SK-N-SH (cell line): ENCODE results near the gene SLC10A1. TPM values are rescaled to one million over a fixed set of nuclear protein-coding genes. Genes with fewer than 3 reads are reported as not detected.

Experiments
- CTCF ChIA-PET: fragments of 300-600, 350-600 bp; formaldehyde crosslinking; extraction: SDS; loops from one replicate; lab custom pipeline; 2021; lab: Yijun Ruan, JAX
- POLR2A ChIA-PET: fragments of 350-600 bp; sonication (Branson Sonifier 250); formaldehyde crosslinking; extraction: SDS; loops from one replicate; lab custom pipeline; 2020; ENCODE audit warnings: antibody characterized with exemption, inconsistent platforms; lab: Yijun Ruan, JAX
- DNase-seq: peaks from one replicate; pipeline ENCODE4 v3.0.0; 2012
- H2AFZ ChIP-seq: fragments of 200-600 bp; sonication (generic); 2 replicates; pipeline ENCODE4 v1.8.1; 2016; ENCODE audit warnings: antibody characterized with exemption, mild to moderate bottlenecking, low read depth
- H3F3A ChIP-seq: fragments of 200-600 bp; sonication (generic); replicated peaks from 2 replicates; pipeline ENCODE3; 2016; ENCODE audit warnings: antibody characterized with exemption, mild to moderate bottlenecking; ENCODE audit not compliant: insufficient read depth
- H3K27ac ChIP-seq, 2 experiments: fragments of 200-500 bp in 1 of 2; fragments of 200-600 bp in 1 of 2; sonication (Bioruptor generic) in 1 of 2; sonication (generic), shearing (Covaris generic) in 1 of 2; 2 replicates each; pipeline versions ENCODE4 v1.5.1 to v1.6.1; 2014 to 2016; ENCODE audit warnings: low read depth in 2 of 2, inconsistent platforms in 1 of 2, low read length in 1 of 2, mild to moderate bottlenecking in 1 of 2, mixed read lengths in 1 of 2
- H3K27me3 ChIP-seq: fragments of 200-600 bp; sonication (generic), shearing (Covaris generic); 2 replicates; pipeline ENCODE4 v1.6.1; 2016; ENCODE audit warnings: mixed run types; ENCODE audit not compliant: insufficient read depth
- H3K36me3 ChIP-seq, 2 experiments: fragments of 200-500 bp in 1 of 2; fragments of 200-600 bp in 1 of 2; sonication (Bioruptor generic) in 1 of 2; sonication (generic) in 1 of 2; replicated peaks in 1 of 2; 2 replicates each; pipeline versions ENCODE3 to v1.5.1; 2014 to 2016; ENCODE audit warnings: low read length in 1 of 2, mild to moderate bottlenecking in 1 of 2; ENCODE audit not compliant: insufficient read depth in 2 of 2, control insufficient read depth in 1 of 2
- H3K4me1 ChIP-seq, 2 experiments: fragments of 200-500 bp in 1 of 2; fragments of 200-600 bp in 1 of 2; sonication (Bioruptor generic) in 1 of 2; sonication (generic), shearing (Covaris generic) in 1 of 2; 2 replicates each; pipeline versions ENCODE4 v1.5.1 to v1.6.1; 2014 to 2016; ENCODE audit warnings: low read depth in 1 of 2, low read length in 1 of 2, mixed run types in 1 of 2; ENCODE audit not compliant: insufficient read depth in 2 of 2, control insufficient read depth in 1 of 2
- H3K4me2 ChIP-seq: fragments of 200-600 bp; sonication (generic), shearing (Covaris generic); 2 replicates; pipeline ENCODE4 v1.6.1; 2017; ENCODE audit warnings: mixed run types
- H3K4me3 ChIP-seq, 2 experiments: fragments of 200-500 bp in 1 of 2; fragments of 200-600 bp in 1 of 2; sonication (Bioruptor generic) in 1 of 2; sonication (generic), shearing (Covaris generic) in 1 of 2; 2 replicates each; pipeline versions ENCODE4 v1.5.1 to v1.8.1; 2014 to 2016; ENCODE audit warnings: low read depth in 2 of 2, inconsistent platforms in 1 of 2, low read length in 1 of 2, mild to moderate bottlenecking in 1 of 2, mixed read lengths in 1 of 2, moderate library complexity in 1 of 2
- H3K79me2 ChIP-seq: fragments of 200-600 bp; sonication (generic); 2 replicates; pipeline ENCODE4 v1.8.1; 2017; ENCODE audit warnings: mild to moderate bottlenecking; ENCODE audit not compliant: insufficient read depth
- H3K9ac ChIP-seq: fragments of 200-600 bp; sonication (generic); 2 replicates; pipeline ENCODE4 v1.6.1; 2017; ENCODE audit warnings: mixed run types
- H3K9me2 ChIP-seq: fragments of 200-600 bp; sonication (generic); 2 replicates; pipeline ENCODE4 v1.6.1; 2017; ENCODE audit warnings: mixed run types
- H3K9me3 ChIP-seq: fragments of 200-600 bp; sonication (generic); 2 replicates; pipeline ENCODE4 v1.6.1; 2017; ENCODE audit warnings: mixed run types, mild to moderate bottlenecking, moderate library complexity
- H4K20me1 ChIP-seq: fragments of 200-600 bp; sonication (generic); 2 replicates; pipeline ENCODE4 v1.6.1; 2017; ENCODE audit warnings: mild to moderate bottlenecking, mixed run types; ENCODE audit not compliant: insufficient read depth
- CHD2 ChIP-seq: fragments of 150-350 bp; IDR thresholded peaks from 2 replicates; pipeline ENCODE4 v1.6.1; 2018; ENCODE audit warnings: low read length; ENCODE audit not compliant: partially characterized antibody
- EP300 ChIP-seq, 2 experiments: IDR thresholded peaks; 2 replicates each; pipeline versions ENCODE4 v1.4.0 to v1.6.1; 2012; ENCODE audit warnings: borderline replicate concordance in 1 of 2, low read depth in 1 of 2, low read length in 1 of 2
- EZH2phosphoT487 ChIP-seq: fragments of 200-600 bp; sonication (generic); IDR thresholded peaks from 2 replicates; pipeline ENCODE4 v1.6.1; 2017; ENCODE audit warnings: low read depth, mixed run types, mild to moderate bottlenecking, antibody characterized with exemption, moderate library complexity, borderline replicate concordance
- JUND ChIP-seq: IDR thresholded peaks from 2 replicates; pipeline ENCODE4 v1.4.0; 2012
- MEF2A ChIP-seq: IDR thresholded peaks from 2 replicates; pipeline ENCODE4 v1.4.0; 2012; ENCODE audit warnings: low read depth, borderline replicate concordance
- MXI1 ChIP-seq: IDR thresholded peaks from 2 replicates; pipeline ENCODE4 v1.6.1; 2012; ENCODE audit warnings: mild to moderate bottlenecking, low read depth, low read length, improper control_type of control experiment
- NFIC ChIP-seq: IDR thresholded peaks from 2 replicates; pipeline ENCODE4 v1.4.0; 2012; ENCODE audit warnings: borderline replicate concordance
- PBX3 ChIP-seq: IDR thresholded peaks from 2 replicates; pipeline ENCODE4; 2012
- RAD21 ChIP-seq: IDR thresholded peaks from 2 replicates; pipeline ENCODE4 v1.6.1; 2012; ENCODE audit warnings: mild to moderate bottlenecking, low read length
- SIN3A ChIP-seq: IDR thresholded peaks from 2 replicates; pipeline ENCODE4 v1.6.1; 2012; ENCODE audit warnings: low read depth, mild to moderate bottlenecking, low read length, moderate library complexity, borderline replicate concordance
- TAF1 ChIP-seq: IDR thresholded peaks from 2 replicates; pipeline ENCODE4 v1.6.1; 2012; ENCODE audit warnings: low read depth, mild to moderate bottlenecking, low read length, moderate library complexity, borderline replicate concordance
- TCF12 ChIP-seq: IDR thresholded peaks from 2 replicates; pipeline ENCODE4 v1.4.0; 2012
- USF1 ChIP-seq: IDR thresholded peaks from 2 replicates; pipeline ENCODE4 v1.4.0; 2012; ENCODE audit warnings: low read depth, borderline replicate concordance
- YY1 ChIP-seq: IDR thresholded peaks from 2 replicates; pipeline ENCODE4 v1.4.0; 2012; ENCODE audit warnings: low read depth, mild to moderate bottlenecking
- WGBS: methylation state at CpG from one replicate; pipeline ENCODE4 v1.1.6; 2017; ENCODE audit warnings: low lambda C conversion rate; 5-methylcytosine and 5-hydroxymethylcytosine counted together
- polyA plus RNA-seq, 3 experiments: library from polyadenylated mRNA; depleted of rRNA; stranded (reverse); fragments of >200 nt; gene quantifications; 2 replicates each; pipeline ENCODE4 v1.2.3, GENCODE V29; 2012
- TF ChIP-seq, protein P1 (sequence below): fragments of 150-350 bp; IDR thresholded peaks from 2 replicates; pipeline ENCODE4 v1.6.1; 2017; ENCODE audit warnings: antibody characterized with exemption, low read length, low read depth, borderline replicate concordance
- TF ChIP-seq, protein P2 (sequence below): fragments of 150-350 bp; IDR thresholded peaks from 2 replicates; pipeline ENCODE4 v1.6.1; 2016; ENCODE audit warnings: mild to moderate bottlenecking, low read depth, low read length

The SLC10A1 gene
- polyA plus RNA-seq, 1 of the 3 experiments (the other 2 are of a cell fraction), result not detected

DNA sequence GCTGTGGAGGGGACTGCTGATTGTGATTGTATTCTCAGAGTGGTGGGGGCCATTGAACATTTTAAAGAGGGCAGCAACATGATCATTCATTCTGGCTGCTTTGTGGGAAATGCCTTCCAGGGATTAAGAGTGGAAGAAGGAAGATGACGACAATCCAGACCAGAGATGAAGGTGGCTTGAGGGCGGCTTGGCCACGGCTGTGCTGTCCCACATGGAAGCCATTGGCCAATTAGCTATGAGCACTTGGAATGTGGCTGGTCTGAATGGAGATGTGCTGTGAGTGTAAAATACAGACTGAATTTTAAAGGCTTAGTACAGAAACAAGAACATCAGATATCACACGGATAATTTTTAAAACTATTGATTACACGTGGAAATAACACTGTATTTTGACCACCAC, 19.2 kb upstream of the SLC10A1 start:
- H3K27me3 ChIP-seq, result peaks cover 9% of the 10 kb centered on the region; the same call in 1 of the 2 replicates
- no peaks in the 10 kb centered on the region for H3K36me3 ChIP-seq
- no peaks in the 10 kb centered on the region for H4K20me1 ChIP-seq
- POLR2A ChIA-PET, result no interaction called here
- no peak overlapping the region for H3K9ac ChIP-seq
- H3K4me3 ChIP-seq, result no peak overlapping the region
- no peaks in the 10 kb centered on the region for H3F3A ChIP-seq
- TF ChIP-seq EP300 (IDR thresholded peaks at IDR 0.05; ENCODE audit: borderline replicate concordance in 1 of 2, low read depth in 1 of 2, low read length in 1 of 2) (no peak), RAD21 (no peak), MEF2A (no peak), TCF12 (no peak), CHD2 (no peak), SIN3A (no peak), PBX3 (no peak), YY1 (no peak), USF1 (no peak)
- TF ChIP-seq, protein P1, sequence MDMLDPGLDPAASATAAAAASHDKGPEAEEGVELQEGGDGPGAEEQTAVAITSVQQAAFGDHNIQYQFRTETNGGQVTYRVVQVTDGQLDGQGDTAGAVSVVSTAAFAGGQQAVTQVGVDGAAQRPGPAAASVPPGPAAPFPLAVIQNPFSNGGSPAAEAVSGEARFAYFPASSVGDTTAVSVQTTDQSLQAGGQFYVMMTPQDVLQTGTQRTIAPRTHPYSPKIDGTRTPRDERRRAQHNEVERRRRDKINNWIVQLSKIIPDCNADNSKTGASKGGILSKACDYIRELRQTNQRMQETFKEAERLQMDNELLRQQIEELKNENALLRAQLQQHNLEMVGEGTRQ, result no peak
- TF ChIP-seq, protein P2, sequence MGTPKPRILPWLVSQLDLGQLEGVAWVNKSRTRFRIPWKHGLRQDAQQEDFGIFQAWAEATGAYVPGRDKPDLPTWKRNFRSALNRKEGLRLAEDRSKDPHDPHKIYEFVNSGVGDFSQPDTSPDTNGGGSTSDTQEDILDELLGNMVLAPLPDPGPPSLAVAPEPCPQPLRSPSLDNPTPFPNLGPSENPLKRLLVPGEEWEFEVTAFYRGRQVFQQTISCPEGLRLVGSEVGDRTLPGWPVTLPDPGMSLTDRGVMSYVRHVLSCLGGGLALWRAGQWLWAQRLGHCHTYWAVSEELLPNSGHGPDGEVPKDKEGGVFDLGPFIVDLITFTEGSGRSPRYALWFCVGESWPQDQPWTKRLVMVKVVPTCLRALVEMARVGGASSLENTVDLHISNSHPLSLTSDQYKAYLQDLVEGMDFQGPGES, result no peak
- no peaks in the 10 kb centered on the region for H3K9me3 ChIP-seq
- H3K4me1 ChIP-seq, result no peaks in the 10 kb centered on the region
- no peaks in the 10 kb centered on the region for H3K79me2 ChIP-seq
- DNase-seq, result no peak
- no peaks in the 10 kb centered on the region for H3K9me2 ChIP-seq
- WGBS, result 61% methylated on average over 5 of the region's 5 CpGs
- H2AFZ ChIP-seq, result no peak overlapping the region
- H3K4me2 ChIP-seq, result no peak overlapping the region
- CTCF ChIA-PET, result interaction anchor here (0.9 to 11.8 kb wide), 7 partner anchors 12 to 264 kb away, joined by 3 to 238 read pairs (median 16); no protein-coding TSS in a partner anchor
- no peak overlapping the region for H3K27ac ChIP-seq

GRCh38 chr14:69815556-69815955, 18.5 kb upstream of the SLC10A1 start:
- no peaks in the 10 kb centered on the region for H3K79me2 ChIP-seq
- no peak overlapping the region for H3K4me2 ChIP-seq
- ChIA-PET POLR2A (no interaction called here), CTCF (interaction anchor here (1.9 to 11.8 kb wide), 3 partner anchors 62 to 218 kb away, joined by 5 to 238 read pairs (median 51); no protein-coding TSS in a partner anchor)
- WGBS, result 59% methylated on average over 5 of the region's 5 CpGs
- no peak overlapping the region for H3K9ac ChIP-seq
- no peaks in the 10 kb centered on the region for H3K9me2 ChIP-seq
- no peak overlapping the region for H2AFZ ChIP-seq
- DNase-seq, result no peak
- H3K27ac ChIP-seq, result no peak overlapping the region
- H3K4me3 ChIP-seq, result no peak overlapping the region
- H3K9me3 ChIP-seq, result no peaks in the 10 kb centered on the region
- H3K36me3 ChIP-seq, result no peaks in the 10 kb centered on the region
- no peak for TF ChIP-seq JUND
- no peak for TF ChIP-seq MXI1
- no peak for TF ChIP-seq NFIC
- TF ChIP-seq EZH2phosphoT487, result no peak
- TF ChIP-seq, protein P2, result no peak
- TF ChIP-seq TAF1, result no peak
- H3K4me1 ChIP-seq, result no peaks in the 10 kb centered on the region
- no peaks in the 10 kb centered on the region for H4K20me1 ChIP-seq
- peaks cover 9% of the 10 kb centered on the region; the same call in 1 of the 2 replicates for H3K27me3 ChIP-seq
- H3F3A ChIP-seq, result no peaks in the 10 kb centered on the region
